Fibroblast of gingiva (primary cell): Measurements from ENCODE around the gene KLHL17.
"Not testable (repeated sequence)": the region's sequence is repeated elsewhere in the genome, so short reads cannot be mapped to it uniquely, and the experiment has no call there.

Experiments used
- DNase-seq: peaks from one replicate; pipeline ENCODE4 v3.0.0-alpha.2; 2011; ENCODE audit warnings: low read depth

The KLHL17 gene

DNA sequence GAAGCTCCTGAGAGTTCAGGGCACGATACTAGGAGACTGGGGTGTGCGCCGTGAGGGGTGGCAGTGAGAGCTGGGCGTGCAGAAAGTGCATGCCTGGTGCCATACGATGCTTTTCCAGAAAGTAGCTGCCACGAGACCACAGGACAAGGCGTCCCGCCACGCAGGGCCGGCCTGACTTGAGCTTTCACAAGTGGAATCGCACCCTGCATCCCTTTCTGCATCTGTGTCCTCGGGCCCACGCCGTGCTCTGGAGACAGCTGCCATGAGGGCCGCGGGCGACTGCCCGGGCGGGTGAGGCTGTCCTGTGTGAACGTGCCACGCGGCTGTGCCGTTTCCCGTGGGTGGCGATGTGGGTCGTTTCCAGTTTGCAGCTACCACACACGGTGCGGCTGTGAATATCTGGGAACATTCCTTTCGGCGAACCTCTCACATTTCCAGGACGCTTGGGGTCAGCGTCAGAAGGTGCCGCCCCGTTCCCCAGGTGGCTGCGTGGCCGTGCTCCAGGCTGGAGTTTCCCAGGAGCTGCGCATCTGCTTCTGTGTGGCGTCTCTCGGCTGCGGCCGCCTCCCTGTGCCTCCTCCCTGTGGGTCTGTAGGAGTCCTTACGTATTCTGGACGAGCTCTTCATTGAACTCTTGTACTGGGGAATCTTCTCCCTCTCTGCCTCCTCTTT, 22.5 kb downstream of the KLHL17 start:
- DNase-seq = no peak

DNA sequence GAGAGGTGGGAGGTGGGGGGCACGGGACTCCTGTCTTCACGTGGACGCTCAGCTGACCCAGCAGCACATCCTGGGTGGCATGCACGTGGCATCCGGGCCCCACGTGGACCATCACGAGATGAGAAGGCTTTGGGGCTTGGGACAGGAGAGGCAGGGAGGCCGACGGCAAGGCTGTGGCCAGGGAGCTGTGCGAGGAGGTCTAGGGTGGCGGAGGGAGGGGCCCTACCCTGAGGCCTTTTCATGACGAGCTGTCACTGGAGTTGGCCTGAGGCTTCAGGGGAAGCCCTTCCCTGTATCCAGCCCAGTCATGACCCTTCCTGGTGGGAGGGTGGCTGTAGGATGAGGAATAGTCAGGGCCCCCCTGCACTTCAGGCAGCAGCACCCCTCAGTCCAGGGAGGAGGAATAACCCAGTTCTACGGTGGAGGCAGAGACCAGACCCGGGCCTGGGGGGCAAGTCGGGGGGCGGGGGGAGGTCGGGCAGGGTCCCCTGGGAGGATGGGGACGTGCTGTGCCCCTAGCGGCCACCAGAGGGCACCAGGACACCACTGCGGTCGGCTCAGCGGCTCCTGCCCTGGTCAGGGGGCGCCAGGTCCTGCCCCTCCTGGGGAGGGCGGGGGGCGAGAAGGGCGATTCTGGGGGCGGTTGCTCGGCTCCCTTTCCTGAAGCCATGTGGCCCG, 23.6 kb downstream of the KLHL17 start:
- DNase-seq = no peak

DNA sequence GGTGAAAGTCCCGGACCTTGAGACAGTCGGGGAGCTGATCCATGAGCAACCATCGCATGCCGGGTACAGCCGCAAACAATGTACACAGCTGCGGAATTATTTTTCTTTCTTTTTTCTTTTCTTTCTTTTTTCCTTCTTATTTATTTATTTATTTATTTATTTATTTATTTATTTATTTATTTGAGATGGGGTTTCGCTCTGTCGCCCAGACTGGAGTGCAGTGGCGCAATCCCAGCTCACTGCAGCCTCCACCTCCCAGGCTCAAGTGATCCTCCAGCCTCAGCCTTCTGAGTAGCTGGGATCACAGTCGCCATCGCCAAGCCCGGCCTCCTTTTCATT, 24.1 kb downstream of the KLHL17 start:
- DNase-seq = no peak

DNA sequence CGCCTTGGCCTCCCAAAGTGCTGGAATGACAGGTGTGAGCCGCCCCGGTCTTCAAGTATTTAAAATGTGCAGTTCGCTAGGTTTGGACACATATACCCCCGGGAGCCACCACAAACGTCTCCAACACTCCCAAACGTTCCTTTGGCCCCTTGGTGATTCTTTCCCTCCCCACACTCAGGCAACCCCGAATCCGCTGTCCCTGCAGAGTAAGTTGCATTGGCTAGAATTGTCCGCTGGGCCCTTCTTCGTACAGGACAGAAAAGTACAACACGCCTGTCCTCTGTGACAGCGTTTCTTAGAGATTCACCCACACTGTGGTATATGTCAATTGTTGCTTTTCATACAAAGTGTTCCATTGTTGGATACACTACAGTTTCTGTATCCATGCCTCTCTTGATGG, 24.7 kb downstream of the KLHL17 start:
- DNase-seq = no peak

DNA sequence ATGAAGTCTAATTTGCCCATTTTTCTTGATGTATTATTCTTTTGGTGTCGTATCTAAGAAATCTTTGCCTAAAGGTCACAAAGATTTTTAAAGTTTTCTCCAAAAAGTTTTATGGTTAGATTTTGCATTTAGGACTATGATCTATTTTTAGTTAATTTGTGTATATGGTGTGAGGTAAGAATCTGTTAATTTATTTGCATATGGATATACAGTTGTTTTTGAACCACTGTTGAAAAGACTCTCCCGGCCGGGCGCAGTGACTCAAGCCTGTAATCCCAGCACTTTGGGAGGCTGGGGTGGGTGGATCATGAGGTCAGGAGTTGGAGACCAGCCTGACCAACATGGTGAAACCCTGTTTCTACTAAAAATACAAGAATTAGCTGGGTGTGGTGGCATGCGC, 27.7 kb downstream of the KLHL17 start:
- not testable (repeated sequence) for DNase-seq

DNA sequence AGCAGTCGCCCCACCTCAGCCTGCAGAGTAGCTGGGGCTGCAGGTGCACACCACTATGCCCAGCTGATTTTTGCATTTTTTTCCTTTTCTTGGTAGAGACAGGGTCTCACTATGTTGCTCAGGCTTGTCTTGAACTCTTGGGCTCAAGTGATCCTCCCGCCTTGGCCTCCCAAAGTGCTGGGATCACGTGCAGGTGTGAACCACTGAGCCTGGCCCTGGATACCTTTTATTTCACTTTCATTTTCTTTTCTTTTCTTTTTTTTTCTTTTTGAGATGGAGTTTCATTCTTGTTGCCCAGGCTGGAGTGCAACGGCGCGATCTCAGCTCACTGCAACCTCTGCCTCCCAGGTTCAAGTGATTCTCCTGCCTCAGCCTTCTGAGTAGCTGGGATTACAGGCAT, 30.9 kb downstream of the KLHL17 start:
- DNase-seq = not testable (repeated sequence)

DNA sequence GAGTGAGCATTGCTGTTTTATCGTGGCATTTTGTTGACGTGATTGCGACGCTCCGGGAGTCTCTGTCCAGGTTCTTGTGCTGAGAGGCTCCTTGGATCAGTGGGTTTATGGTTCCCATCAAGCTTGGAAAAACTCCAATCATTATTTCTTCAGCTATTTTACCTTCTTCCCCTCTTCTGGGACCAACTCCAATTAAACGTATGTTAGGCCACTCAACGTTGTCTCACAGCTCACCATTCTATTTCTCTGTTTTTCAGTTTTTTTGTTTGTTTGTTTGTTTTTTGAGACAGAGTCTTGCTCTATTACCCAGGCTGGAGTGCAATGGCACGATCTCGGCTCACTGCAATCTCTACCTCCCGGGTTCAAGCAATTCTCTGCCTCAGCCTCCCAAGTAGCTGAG, 31.5 kb downstream of the KLHL17 start:
- DNase-seq = no peak

DNA sequence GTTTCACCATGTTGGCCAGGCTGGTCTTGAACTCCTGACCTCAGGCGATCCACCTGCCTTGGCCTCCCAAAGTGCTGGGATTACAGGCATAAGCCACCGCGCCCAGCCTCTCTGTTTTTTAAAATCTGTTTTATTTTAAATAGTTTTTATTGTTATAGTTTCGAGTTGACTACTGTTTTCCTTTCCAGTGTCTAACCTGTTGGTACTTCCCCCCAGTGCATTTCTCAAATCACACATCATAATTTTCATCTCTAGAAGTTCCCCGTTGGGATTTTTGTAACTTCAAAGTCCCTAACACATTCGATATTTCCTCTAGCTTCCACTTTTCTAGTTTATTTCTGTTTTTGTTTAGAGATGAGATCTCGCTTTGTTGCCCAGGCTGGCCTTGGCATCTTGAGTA, 32.0 kb downstream of the KLHL17 start:
- DNase-seq = no peak

DNA sequence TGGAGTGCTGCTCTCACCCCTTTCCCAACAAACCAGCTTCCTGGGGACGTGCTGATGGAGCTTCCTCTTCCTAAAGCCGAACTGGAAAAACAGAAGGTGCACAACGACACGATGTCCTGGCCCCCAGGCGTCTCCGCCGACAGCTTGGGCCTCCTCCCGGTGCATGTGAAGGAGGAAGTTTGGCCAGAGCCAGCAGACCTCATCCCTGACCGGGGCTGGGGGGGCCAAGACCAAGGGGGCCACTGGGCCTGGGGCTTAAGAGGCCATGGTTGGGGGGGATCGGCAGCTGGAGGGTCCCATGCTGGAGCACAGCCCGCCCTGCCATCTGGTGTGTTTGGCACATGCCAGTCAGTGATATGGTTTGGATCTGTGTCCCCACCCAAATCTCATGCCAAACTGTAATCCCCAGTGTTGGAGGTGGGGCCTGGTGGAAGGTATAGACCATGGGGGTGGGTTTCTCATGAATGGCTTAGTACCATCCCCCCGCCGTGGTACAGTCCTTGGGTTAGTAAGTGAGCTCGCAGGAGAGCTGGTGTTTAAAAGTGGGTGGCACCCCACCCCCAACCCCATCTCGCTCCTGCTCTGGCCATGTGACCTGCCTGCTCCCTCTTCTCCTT, 33.1 kb downstream of the KLHL17 start:
- no peak for DNase-seq

DNA sequence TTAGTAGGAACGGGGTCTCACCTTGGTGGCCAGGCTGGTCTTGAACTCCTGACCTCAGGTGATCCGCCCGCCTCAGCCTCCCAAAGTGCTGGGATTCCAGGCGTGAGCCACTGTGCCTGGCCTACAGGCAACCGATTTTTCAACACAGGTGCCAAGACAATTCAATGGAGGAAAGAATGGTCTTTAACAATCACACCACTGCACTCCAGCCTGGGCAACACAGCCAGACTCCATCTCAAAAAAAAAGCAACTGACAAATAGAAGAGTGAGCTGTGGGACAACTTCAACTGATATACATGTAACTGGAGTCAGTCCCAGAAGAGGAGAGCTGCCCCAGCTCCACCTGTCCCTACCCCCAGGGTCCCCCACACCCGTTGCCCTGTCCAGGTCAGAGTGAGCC, 34.2 kb downstream of the KLHL17 start:
- not testable (repeated sequence) for DNase-seq

DNA sequence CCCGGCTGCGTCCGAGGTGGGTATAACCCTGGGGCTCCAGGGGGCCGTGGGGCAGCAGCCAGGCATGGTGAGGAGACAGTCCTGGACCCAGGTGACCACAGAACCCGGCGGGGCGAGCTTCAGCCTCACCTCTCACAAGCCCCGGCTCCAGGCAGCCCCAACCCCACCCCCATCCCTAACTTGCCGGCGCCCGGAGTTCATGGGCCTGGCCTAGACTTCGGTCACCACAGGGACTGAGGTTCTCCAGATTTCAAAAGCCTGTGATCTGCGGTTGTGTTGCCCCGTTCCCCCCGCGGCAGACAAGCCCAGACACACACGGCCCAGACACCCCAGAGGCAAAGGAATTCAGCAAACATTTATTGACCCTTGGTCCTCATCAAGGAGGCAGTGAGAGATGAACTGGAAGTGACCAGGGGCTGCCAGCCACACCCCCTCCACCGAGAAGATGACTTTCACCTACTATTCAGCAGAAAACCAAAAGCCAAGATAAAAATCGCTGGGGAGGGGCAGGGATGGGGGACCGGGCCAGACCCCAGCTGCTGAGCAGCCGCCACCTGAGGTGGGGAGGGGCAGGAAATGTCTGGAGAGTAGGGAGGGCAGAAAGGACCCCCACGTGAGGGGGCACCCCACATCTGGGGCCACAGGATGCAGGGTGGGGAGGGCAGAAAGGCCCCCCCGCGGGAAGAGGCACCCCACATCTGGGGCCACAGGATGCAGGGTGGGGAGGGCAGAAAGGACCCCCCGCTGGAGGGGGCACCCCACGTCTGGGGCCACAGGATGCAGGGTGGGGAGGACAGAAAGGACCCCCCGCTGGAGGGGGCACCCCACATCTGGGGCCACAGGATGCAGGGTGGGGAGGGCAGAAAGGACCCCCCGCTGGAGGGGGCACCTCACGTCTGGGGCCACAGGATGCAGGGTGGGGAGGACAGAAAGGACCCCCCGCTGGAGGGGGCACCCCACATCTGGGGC, 35.6 kb downstream of the KLHL17 start:
- no peak for DNase-seq

DNA sequence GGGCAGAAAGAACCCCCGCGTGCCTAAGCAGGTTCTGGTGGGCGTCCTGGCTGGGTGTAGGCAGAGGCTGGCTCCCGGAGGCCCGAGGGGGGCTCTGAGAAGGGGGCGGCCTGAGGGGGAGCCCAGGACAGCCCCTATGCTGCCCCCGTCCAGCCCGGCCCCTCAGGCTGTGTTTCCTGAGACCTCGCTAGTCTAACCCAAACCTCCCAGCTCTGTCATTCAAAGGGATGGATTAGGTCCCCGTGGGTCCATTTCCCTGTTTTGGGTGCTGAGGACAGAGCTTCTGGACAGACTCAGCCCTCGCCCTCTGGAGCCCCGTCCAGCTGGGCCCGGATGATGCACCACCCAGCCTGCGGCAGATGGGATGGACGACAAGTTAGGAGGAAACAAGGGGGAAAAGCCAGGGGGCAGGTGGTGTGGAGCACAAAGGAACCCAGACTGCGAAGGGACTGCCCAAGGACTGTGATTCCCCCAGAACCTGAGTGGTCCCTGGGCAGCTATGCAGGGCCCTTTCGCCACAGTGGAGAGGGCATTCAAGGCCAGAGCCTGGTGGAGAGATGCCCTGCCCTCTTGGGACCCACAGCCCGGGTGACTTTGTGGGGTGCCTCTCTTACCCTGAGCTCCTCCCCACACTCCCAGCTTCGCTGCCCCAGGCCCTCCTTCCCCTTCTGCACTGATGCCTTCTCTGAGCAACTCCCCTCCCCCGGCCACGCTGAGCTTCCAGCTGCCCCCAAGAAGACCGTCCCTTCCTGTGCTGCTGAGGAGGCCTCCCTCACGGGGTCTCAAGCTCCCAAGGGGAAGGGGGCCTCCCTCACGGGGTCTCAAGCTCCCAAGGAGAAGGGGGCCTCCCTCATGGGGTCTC, 36.7 kb downstream of the KLHL17 start:
- no peak for DNase-seq

DNA sequence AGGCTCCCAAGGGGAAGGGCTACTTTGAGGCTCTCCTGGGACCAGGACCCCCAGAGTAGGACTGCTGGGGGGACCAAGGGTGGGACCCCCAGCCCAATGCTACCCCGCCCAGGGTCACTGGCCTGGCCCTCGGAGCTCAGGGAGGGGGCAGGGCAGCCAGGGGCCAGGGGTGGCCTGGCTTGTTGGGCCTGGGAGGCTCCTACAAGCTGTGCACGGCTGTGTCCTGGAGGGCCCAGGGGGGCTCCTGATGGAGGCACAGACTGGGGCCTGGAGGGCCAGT, 37.3 kb downstream of the KLHL17 start:
- no peak for DNase-seq

DNA sequence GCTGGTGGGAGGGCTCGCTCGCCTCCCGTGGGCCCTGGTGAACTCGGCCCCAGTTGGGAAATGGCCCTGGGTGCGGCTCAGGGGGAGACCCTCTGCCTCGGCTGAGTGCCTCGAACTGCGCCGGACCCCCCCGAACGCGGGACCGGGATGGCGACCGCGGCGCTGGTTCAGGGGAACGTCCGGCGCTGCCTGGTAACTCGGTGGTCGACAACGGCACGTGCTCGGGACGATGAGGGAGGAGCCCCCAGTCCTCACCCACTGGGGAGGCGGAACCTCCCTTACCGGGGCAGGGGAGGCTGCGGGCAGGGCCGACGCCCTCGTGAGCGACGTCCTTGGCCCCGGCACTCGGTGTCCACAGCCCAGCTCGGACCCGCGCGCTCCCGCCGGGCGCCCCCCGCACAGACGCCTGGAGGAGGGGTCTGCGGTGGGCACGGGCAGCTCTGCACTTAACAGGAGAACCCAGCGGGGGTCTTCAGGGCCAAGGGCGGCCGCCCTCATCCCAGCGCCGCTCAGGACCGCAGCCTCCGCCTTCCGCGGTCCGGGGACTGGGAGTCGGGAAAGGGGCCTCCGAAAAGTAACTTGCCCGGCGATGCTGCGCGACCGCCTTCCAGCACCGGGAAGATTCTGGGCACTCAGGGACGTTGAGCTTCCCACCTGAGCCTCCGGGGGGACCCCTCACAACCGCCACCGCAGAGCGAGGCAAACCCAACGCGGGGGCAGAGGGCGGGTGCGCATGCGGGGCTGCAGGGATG, 37.8 kb downstream of the KLHL17 start:
- DNase-seq = no peak

DNA sequence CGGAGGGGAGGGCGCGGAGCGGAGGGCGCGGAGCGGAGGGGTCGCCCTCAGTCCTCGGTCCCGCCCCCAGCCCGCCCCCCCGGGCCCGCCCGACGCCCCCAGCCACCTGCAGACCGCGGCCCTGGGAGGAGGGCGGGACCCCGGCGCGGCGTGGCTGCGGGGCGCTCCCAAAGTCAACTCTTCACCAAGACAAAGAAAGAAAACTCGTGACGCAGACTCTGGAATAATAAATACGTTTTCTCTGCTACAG, 38.3 kb downstream of the KLHL17 start:
- DNase-seq = no peak

DNA sequence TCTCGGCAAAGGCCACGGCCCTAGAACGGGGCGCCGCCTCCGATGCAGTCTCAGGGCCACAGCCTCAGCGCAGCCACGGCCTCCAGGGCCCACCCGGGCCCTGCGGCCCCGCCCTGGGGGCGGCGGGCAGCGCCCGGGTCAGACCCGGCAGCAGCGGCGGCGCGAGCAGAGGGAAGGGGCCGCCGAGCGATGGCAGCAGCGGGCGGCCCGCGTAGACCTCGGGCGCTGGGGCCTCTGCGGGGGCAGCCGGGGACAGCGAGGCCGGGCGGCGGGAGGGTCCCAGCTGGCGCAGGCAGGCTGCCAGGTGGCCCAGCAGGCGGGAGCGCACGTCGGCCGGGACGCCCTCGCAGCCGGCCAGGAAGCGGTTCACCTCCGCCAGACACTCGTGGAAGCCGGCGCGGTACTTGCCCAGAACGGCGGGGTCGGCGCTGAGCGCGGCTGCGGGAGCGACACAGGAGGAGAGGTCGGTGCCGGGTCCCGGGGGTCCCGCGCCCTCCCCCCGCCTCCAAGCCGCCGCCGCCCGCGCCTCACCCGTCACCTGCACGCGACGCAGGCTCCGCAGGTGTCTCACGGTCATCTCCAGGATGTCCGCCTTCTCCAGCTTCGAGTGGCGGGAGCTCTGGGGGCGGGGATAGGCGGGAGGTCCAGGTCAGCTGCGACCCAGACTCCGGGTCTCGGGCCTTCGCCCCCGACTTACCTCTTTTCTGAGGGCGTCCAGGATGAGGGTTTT, 38.8 kb downstream of the KLHL17 start:
- DNase-seq = no peak

DNA sequence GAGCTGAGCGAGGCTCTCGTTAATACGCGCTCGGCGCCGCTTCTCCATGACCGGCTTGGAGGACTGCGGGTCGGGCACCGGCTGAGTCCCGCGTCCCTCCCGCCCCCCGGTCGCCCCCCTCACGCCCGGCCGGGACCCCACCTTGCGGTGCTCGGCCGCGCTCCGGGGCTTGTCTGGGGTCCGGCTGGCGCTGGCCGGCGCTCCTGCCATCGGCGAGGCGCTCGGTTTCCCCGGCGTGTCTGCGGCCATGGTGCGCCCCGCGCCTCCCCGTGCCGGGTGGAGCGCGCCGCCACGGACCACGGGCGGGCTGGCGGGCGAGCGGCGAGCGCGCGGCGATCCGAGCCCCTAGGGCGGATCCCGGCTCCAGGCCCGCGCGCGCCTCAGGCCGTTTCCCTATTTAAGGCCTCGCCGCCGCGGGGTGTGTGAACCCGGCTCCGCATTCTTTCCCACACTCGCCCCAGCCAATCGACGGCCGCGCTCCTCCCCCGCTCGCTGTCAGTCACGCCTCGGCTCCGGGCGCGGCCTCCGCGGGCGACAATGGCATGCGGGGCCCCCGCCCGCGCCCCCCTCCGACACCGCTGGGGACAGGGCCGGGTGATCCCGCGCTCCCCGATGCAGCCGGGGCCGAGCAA, 39.5 kb downstream of the KLHL17 start, which contains the start of gene HES4:
Gene HES4, minus strand, starts transcription at position 373 of the 632 bp plus-strand sequence. Its CDS starts 124 bp downstream, at position 249.
- peak; percentile 85 for DNase-seq

DNA sequence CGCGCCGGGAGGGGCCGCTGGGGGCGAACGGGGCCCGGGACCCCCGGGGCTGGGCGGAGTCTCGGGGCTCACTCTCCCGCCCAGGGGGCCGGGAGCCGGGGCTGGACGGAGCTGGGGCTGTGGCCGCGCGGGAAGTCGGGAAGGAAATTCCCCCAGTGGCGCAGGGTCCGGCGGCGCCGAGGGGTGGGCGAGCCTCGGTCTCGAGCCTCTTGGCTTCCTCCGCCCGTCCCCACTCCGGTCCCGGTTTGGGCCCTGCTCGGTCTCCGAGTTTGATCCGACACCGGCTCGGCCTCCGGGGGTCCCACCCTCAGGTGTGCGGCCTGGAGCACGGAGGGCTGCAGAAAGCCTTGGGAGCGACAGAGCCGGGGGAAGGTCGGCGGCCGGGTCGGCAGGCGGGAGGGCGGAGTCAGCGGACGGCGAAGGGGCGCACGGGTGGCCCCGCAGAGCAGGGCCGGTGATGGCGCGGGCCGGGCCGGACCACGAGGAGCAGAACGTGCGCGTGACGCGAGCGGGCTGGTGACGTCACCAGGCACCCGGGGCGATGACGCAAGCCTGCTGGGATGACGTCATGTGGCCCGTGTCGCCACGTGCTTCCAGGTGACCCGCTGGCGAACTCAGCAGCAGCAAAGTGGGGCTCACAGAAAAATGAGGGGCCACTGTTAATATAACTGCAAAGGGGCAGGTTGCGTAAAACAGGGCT, 40.1 kb downstream of the KLHL17 start:
- peak; percentile 79 for DNase-seq

DNA sequence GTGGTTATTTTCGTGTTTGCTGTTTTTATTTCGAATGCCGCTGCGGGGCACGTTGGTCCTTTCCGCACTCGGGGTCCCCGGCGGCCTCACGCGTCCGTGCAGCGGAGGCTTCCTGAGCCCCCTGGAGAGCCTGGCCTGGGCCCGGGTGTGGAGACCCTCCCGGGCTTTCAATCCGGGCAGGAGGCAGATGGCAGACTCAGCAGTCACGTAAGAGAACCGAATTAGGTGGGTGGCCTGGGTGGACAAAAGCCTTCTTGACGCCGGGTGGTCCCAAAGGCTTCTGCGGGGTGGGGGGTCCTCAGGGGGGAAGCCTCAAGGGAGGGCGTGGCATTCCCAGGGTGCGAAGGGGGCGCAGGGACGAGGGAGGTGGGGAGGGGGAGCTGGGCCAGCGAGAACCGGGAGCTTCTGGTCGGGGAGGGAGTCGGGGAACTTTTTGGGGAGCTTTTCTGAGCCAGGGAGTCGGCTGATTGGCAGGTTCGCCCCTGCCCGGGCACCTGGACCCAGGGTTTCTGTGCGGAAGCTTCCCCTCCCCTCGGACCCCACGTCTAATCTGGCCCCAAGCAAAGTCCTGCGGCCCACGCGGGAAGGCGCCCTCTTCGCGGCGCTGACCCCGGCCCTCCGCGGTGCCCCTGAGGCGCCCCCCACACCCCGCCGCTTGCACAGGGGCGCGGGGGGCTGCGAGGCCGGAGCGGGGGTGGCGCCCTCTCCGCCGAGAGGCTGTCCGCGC, 40.8 kb downstream of the KLHL17 start:
- no peak for DNase-seq
